HepG2 (cell line): ENCODE data around the gene SLC16A4. TPM values are rescaled to one million over a fixed set of nuclear protein-coding genes. Genes with fewer than 3 reads are reported as not detected.

Source experiments
- BRCA1 ChIP-seq: sonication (generic); formaldehyde crosslinking; IDR thresholded peaks from 2 replicates; pipeline ENCODE4 v1.4.0; 2020; ENCODE audit warnings: missing genetic modification reagents
- FOXM1 ChIP-seq: sonication (generic); formaldehyde crosslinking; IDR thresholded peaks from 2 replicates; pipeline ENCODE4 v1.5.0; 2020; ENCODE audit warnings: missing genetic modification reagents
- HDAC6 ChIP-seq: fragments of 200-600 bp; sonication (generic); IDR thresholded peaks from 2 replicates; pipeline ENCODE4 v1.7.0; 2017; ENCODE audit warnings: mild to moderate bottlenecking, antibody characterized with exemption, low read length, low read depth
- KAT7 ChIP-seq: IDR thresholded peaks from 2 replicates; pipeline ENCODE4 v1.6.1; 2018; ENCODE audit warnings: borderline replicate concordance, missing compliant biosample characterization
- KDM4B ChIP-seq: sonication (generic); formaldehyde crosslinking; IDR thresholded peaks from 2 replicates; pipeline ENCODE4 v1.4.0; 2020; ENCODE audit warnings: missing genetic modification reagents
- MATR3 ChIP-seq: sonication (generic); formaldehyde crosslinking; IDR thresholded peaks from 2 replicates; pipeline ENCODE4 v1.4.0; 2020; ENCODE audit warnings: missing genetic modification reagents
- MTF2 ChIP-seq: sonication (generic); formaldehyde crosslinking; IDR thresholded peaks from 2 replicates; pipeline ENCODE4 v1.5.0; 2020; ENCODE audit warnings: missing genetic modification reagents, borderline replicate concordance
- ZEB1 ChIP-seq: IDR thresholded peaks from 2 replicates; pipeline ENCODE4 v1.6.1; 2012; ENCODE audit warnings: mild to moderate bottlenecking, low read depth, inconsistent platforms; ENCODE audit not compliant: insufficient replicate concordance
- ZNF101 ChIP-seq: sonication (generic); formaldehyde crosslinking; IDR thresholded peaks from 2 replicates; pipeline ENCODE4 v1.4.0; 2020; ENCODE audit warnings: mild to moderate bottlenecking, low read depth, missing genetic modification reagents, borderline replicate concordance
- ZNF276 ChIP-seq: sonication (generic); formaldehyde crosslinking; IDR thresholded peaks from 2 replicates; pipeline ENCODE4 v1.4.0; 2020; ENCODE audit warnings: mild to moderate bottlenecking, low read depth, missing genetic modification reagents
- polyA plus RNA-seq, 8 experiments: library from polyadenylated mRNA; depleted of rRNA in 3 of 8; stranded (reverse) in 7 of 8; unstranded in 1 of 8; fragments of >200 nt; fragmentation: Illumina TruSeq in 4 of 8; extraction: Trizol in 4 of 8; gene quantifications; 2 replicates each; pipeline versions ENCODE4 v1.2.1 to v1.2.3, GENCODE V29; 2011 to 2016; ENCODE audit warnings: low read depth in 4 of 8, missing spikeins in 1 of 8, mixed read lengths in 1 of 8; ENCODE audit not compliant: insufficient read depth in 1 of 8
- total RNA-seq, 5 experiments: library from RNA; depleted of rRNA; stranded (reverse); fragments of >200 nt; fragmentation: Illumina TruSeq; extraction: Trizol; gene quantifications; 2 replicates each; pipeline ENCODE4 v1.2.3, GENCODE V29; 2016; ENCODE audit warnings: low read depth in 1 of 5
- TF ChIP-seq, protein P1 (sequence below): sonication (generic); formaldehyde crosslinking; IDR thresholded peaks from 2 replicates; pipeline ENCODE4 v1.8.1; 2023; ENCODE audit warnings: mild to moderate bottlenecking, missing genetic modification reagents
- TF ChIP-seq, protein P2 (sequence below): sonication (generic); formaldehyde crosslinking; IDR thresholded peaks from 2 replicates; pipeline ENCODE4 v1.5.0; 2020; ENCODE audit warnings: mild to moderate bottlenecking, missing genetic modification reagents, borderline replicate concordance
- TF ChIP-seq, protein P3 (sequence below): sonication (generic); formaldehyde crosslinking; IDR thresholded peaks from 2 replicates; pipeline ENCODE4 v1.5.1; 2020; ENCODE audit warnings: mild to moderate bottlenecking, missing genetic modification reagents, borderline replicate concordance

SLC16A4 gene
- total and polyA plus RNA-seq, 2 of the 13 experiments (the other 11 are each of a cell fraction or from before 2014, with no cell fraction given) = 1.1 to 1.5 TPM

DNA sequence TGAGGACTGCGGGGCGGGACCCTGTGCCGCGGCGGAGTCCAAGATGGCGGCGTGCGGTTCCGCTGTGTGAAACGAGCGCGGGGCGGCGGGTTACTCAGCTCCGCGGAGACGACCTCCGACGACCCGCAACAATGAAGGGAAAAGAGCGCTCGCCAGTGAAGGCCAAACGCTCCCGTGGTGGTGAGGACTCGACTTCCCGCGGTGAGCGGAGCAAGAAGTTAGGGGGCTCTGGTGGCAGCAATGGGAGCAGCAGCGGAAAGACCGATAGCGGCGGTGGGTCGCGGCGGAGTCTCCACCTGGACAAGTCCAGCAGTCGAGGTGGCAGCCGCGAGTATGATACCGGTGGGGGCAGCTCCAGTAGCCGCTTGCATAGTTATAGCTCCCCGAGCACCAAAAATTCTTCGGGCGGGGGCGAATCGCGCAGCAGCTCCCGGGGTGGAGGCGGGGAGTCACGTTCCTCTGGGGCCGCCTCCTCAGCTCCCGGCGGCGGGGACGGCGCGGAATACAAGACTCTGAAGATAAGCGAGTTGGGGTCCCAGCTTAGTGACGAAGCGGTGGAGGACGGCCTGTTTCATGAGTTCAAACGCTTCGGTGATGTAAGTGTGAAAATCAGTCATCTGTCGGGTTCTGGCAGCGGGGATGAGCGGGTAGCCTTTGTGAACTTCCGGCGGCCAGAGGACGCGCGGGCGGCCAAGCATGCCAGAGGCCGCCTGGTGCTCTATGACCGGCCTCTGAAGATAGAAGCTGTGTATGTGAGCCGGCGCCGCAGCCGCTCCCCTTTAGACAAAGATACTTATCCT is 51.2 kb downstream of the SLC16A4 start (continued):
- TF ChIP-seq, protein P1, sequence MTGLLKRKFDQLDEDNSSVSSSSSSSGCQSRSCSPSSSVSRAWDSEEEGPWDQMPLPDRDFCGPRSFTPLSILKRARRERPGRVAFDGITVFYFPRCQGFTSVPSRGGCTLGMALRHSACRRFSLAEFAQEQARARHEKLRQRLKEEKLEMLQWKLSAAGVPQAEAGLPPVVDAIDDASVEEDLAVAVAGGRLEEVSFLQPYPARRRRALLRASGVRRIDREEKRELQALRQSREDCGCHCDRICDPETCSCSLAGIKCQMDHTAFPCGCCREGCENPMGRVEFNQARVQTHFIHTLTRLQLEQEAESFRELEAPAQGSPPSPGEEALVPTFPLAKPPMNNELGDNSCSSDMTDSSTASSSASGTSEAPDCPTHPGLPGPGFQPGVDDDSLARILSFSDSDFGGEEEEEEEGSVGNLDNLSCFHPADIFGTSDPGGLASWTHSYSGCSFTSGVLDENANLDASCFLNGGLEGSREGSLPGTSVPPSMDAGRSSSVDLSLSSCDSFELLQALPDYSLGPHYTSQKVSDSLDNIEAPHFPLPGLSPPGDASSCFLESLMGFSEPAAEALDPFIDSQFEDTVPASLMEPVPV (CRISPR knock-in tag) = no peak
- no peak for TF ChIP-seq BRCA1 (CRISPR knock-in tag)
- TF ChIP-seq KAT7 = 0 out of 2 replicates have a peak, but pooled peaks have one; percentile 16
- no peak for TF ChIP-seq HDAC6
- TF ChIP-seq KDM4B (CRISPR knock-in tag) = 0 out of 2 replicates have a peak, but pooled peaks have one; percentile 24
- no peak for TF ChIP-seq MTF2 (CRISPR knock-in tag)
- TF ChIP-seq, protein P2, sequence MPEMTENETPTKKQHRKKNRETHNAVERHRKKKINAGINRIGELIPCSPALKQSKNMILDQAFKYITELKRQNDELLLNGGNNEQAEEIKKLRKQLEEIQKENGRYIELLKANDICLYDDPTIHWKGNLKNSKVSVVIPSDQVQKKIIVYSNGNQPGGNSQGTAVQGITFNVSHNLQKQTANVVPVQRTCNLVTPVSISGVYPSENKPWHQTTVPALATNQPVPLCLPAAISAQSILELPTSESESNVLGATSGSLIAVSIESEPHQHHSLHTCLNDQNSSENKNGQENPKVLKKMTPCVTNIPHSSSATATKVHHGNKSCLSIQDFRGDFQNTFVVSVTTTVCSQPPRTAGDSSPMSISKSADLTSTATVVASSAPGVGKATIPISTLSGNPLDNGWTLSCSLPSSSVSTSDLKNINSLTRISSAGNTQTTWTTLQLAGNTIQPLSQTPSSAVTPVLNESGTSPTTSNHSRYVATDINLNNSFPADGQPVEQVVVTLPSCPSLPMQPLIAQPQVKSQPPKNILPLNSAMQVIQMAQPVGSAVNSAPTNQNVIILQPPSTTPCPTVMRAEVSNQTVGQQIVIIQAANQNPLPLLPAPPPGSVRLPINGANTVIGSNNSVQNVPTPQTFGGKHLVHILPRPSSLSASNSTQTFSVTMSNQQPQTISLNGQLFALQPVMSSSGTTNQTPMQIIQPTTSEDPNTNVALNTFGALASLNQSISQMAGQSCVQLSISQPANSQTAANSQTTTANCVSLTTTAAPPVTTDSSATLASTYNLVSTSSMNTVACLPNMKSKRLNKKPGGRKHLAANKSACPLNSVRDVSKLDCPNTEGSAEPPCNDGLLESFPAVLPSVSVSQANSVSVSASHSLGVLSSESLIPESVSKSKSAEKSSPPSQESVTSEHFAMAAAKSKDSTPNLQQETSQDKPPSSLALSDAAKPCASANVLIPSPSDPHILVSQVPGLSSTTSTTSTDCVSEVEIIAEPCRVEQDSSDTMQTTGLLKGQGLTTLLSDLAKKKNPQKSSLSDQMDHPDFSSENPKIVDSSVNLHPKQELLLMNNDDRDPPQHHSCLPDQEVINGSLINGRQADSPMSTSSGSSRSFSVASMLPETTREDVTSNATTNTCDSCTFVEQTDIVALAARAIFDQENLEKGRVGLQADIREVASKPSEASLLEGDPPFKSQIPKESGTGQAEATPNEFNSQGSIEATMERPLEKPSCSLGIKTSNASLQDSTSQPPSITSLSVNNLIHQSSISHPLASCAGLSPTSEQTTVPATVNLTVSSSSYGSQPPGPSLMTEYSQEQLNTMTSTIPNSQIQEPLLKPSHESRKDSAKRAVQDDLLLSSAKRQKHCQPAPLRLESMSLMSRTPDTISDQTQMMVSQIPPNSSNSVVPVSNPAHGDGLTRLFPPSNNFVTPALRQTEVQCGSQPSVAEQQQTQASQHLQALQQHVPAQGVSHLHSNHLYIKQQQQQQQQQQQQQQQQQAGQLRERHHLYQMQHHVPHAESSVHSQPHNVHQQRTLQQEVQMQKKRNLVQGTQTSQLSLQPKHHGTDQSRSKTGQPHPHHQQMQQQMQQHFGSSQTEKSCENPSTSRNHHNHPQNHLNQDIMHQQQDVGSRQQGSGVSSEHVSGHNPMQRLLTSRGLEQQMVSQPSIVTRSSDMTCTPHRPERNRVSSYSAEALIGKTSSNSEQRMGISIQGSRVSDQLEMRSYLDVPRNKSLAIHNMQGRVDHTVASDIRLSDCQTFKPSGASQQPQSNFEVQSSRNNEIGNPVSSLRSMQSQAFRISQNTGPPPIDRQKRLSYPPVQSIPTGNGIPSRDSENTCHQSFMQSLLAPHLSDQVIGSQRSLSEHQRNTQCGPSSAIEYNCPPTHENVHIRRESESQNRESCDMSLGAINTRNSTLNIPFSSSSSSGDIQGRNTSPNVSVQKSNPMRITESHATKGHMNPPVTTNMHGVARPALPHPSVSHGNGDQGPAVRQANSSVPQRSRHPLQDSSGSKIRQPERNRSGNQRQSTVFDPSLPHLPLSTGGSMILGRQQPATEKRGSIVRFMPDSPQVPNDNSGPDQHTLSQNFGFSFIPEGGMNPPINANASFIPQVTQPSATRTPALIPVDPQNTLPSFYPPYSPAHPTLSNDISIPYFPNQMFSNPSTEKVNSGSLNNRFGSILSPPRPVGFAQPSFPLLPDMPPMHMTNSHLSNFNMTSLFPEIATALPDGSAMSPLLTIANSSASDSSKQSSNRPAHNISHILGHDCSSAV (CRISPR knock-in tag) = no peak
- no peak for TF ChIP-seq ZEB1
- no peak for TF ChIP-seq ZNF101 (CRISPR knock-in tag)
- TF ChIP-seq, protein P3, sequence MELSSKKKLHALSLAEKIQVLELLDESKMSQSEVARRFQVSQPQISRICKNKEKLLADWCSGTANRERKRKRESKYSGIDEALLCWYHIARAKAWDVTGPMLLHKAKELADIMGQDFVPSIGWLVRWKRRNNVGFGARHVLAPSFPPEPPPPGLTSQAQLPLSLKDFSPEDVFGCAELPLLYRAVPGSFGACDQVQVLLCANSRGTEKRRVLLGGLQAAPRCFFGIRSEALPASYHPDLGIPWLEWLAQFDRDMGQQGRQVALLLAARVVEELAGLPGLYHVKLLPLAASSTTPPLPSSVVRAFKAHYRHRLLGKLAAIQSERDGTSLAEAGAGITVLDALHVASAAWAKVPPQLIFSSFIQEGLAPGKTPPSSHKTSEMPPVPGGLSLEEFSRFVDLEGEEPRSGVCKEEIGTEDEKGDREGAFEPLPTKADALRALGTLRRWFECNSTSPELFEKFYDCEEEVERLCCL = no peak
- TF ChIP-seq ZNF276 (CRISPR knock-in tag) = no peak; the same call in 1 of the 2 replicates
- no peak for TF ChIP-seq FOXM1
- no peak for TF ChIP-seq MATR3 (CRISPR knock-in tag)
